Right lobe of liver (tissue), 4 donors: ENCODE measurements around the gene PEPD.

Experiments
- POLR2A ChIP-seq: fragments of 450-650 bp; IDR thresholded peaks from one replicate; pipeline ENCODE4 v1.6.1; 2017; ENCODE audit warnings: antibody characterized with exemption, mild to moderate bottlenecking
- TF ChIP-seq, protein P1 (sequence below), 4 donors: fragments of 200-600 bp in 3 of 4; fragments of 450-650 bp in 1 of 4; IDR thresholded peaks; one replicate each; pipeline versions ENCODE4 v1.5.1 to v1.8.0; 2016 to 2022; ENCODE audit warnings: antibody characterized with exemption in 4 of 4, mild to moderate bottlenecking in 2 of 4
- donor health status: DM: no; HTN: no; CAD: no.
- donor health status: DM: no; HTN: no; CAD: no.
- donor health status: DM: no; HTN: yes; CAD: no.

DNA sequence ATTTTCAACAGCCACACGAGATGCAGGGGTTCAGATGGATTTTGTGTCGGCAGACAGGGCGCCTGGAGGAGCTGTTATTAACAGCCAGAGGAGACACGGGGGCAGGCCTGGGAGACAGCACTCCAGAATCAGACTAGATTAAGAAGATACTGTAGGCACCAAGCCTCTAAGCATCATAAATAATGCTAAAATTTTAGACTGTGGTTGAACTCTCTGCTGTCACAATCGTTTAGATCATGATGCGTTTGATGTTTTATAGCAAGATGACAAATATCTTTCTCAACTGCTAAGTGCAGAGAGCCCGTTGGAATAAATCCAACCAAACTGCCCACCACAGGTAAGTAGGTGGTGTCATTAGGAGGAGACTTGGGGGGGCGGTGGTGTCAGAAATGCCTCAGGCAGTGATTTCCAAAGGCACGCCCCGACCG is 84.2 kb downstream of the PEPD start:
- TF ChIP-seq POLR2A, result no peak
- TF ChIP-seq, protein P1, sequence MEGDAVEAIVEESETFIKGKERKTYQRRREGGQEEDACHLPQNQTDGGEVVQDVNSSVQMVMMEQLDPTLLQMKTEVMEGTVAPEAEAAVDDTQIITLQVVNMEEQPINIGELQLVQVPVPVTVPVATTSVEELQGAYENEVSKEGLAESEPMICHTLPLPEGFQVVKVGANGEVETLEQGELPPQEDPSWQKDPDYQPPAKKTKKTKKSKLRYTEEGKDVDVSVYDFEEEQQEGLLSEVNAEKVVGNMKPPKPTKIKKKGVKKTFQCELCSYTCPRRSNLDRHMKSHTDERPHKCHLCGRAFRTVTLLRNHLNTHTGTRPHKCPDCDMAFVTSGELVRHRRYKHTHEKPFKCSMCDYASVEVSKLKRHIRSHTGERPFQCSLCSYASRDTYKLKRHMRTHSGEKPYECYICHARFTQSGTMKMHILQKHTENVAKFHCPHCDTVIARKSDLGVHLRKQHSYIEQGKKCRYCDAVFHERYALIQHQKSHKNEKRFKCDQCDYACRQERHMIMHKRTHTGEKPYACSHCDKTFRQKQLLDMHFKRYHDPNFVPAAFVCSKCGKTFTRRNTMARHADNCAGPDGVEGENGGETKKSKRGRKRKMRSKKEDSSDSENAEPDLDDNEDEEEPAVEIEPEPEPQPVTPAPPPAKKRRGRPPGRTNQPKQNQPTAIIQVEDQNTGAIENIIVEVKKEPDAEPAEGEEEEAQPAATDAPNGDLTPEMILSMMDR (IDR thresholded peaks at IDR 0.05), result no peak
